Measurements from ENCODE around the gene VPS41. TPM values are rescaled to one million over a fixed set of nuclear protein-coding genes. Genes with fewer than 3 reads are reported as not detected.

Gene VPS41
- total and polyA plus RNA-seq, 3 experiments from 2014 or later, result 46.7 to 66.9 (median 66.0) TPM

GRCh38 chr7:38940774-38941173 is 31.8 kb upstream of the VPS41 start:
- no peaks in the 10 kb centered on the region for H3K4me1 ChIP-seq (ENCODE audit: insufficient read depth, low read length)

GRCh38 chr7:38938589-38938988 is 29.6 kb upstream of the VPS41 start:
- Histone ChIP-seq H3K9me3 (ENCODE audit: low read length) (no peaks in the 10 kb centered on the region), H3K4me1 (ENCODE audit: insufficient read depth, low read length) (no peaks in the 10 kb centered on the region), H3K4me3 (ENCODE audit: low read length) (no peak overlapping the region), H3K27me3 (ENCODE audit: insufficient read depth, low read length, poor library complexity, severe bottlenecking) (no peaks in the 10 kb centered on the region), H3K27ac (ENCODE audit: low read depth, low read length) (no peak overlapping the region), H3K36me3 (ENCODE audit: insufficient read depth, low read length) (no peaks in the 10 kb centered on the region)
- Mint-ChIP-seq H3K9me3 (no peaks in the 10 kb centered on the region), H3K27ac (no peak overlapping the region), H3K27me3 (peaks cover 11 to 20% of the 10 kb centered on the region in 2 donors), H3K4me3 (no peak overlapping the region), H3K36me3 (no peaks in the 10 kb centered on the region), H3K4me1 (no peaks in the 10 kb centered on the region)
- POLR2A ChIA-PET, result no interaction called here
- CTCF ChIA-PET, result no interaction called here
- DNase-seq, result no peak

More at GRCh38 chr7:38940774-38941173, 31.8 kb upstream of the VPS41 start:
- no peak overlapping the region for H3K27ac ChIP-seq (ENCODE audit: low read depth, low read length)
- no peak overlapping the region for H3K4me3 ChIP-seq (ENCODE audit: low read length)
- no peak for DNase-seq
- H3K9me3 ChIP-seq (ENCODE audit: low read length), result no peaks in the 10 kb centered on the region
- H3K36me3 ChIP-seq (ENCODE audit: insufficient read depth, low read length), result no peaks in the 10 kb centered on the region
- Mint-ChIP-seq H3K27ac (no peak overlapping the region), H3K9me3 (no peaks in the 10 kb centered on the region), H3K4me3 (no peak overlapping the region), H3K27me3 (peaks cover 11 to 29% of the 10 kb centered on the region in 2 donors), H3K36me3 (no peaks in the 10 kb centered on the region), H3K4me1 (no peaks in the 10 kb centered on the region)
- ChIA-PET POLR2A (no interaction called here), CTCF (no interaction called here)
- no peaks in the 10 kb centered on the region for H3K27me3 ChIP-seq (ENCODE audit: insufficient read depth, low read length, poor library complexity, severe bottlenecking)

GRCh38 chr7:38938001-38938485 is 29.1 kb upstream of the VPS41 start:
- no peaks in the 10 kb centered on the region for H3K27me3 ChIP-seq (ENCODE audit: insufficient read depth, low read length, poor library complexity, severe bottlenecking)
- Mint-ChIP-seq H3K4me3 (no peak overlapping the region), H3K9me3 (no peaks in the 10 kb centered on the region), H3K27ac (no peak overlapping the region), H3K27me3 (peaks cover 10 to 19% of the 10 kb centered on the region in 2 donors), H3K36me3 (no peaks in the 10 kb centered on the region), H3K4me1 (no peaks in the 10 kb centered on the region)
- no peak overlapping the region for H3K27ac ChIP-seq (ENCODE audit: low read depth, low read length)
- no peak overlapping the region for H3K4me3 ChIP-seq (ENCODE audit: low read length)
- H3K9me3 ChIP-seq (ENCODE audit: low read length), result no peaks in the 10 kb centered on the region
- ChIA-PET CTCF (no interaction called here), POLR2A (no interaction called here)
- DNase-seq, result no peak
- no peaks in the 10 kb centered on the region for H3K4me1 ChIP-seq (ENCODE audit: insufficient read depth, low read length)
- no peaks in the 10 kb centered on the region for H3K36me3 ChIP-seq (ENCODE audit: insufficient read depth, low read length)

- DNase-seq, result no peak
- no peak overlapping the region for H3K27ac ChIP-seq (ENCODE audit: low read depth, low read length)
- POLR2A ChIA-PET, result no interaction called here
- Mint-ChIP-seq H3K27me3 (peaks cover 8 to 13% of the 10 kb centered on the region in 2 donors), H3K36me3 (no peaks in the 10 kb centered on the region), H3K4me3 (no peak overlapping the region), H3K9me3 (no peaks in the 10 kb centered on the region), H3K27ac (no peak overlapping the region), H3K4me1 (peaks cover 0 to 4% (median 0%) of the 10 kb centered on the region in 3 donors)
- CTCF ChIA-PET, result no interaction called here
- no peaks in the 10 kb centered on the region for H3K36me3 ChIP-seq (ENCODE audit: insufficient read depth, low read length)
- no peaks in the 10 kb centered on the region for H3K9me3 ChIP-seq (ENCODE audit: low read length)
- no peak overlapping the region for H3K4me3 ChIP-seq (ENCODE audit: low read length)
- no peaks in the 10 kb centered on the region for H3K4me1 ChIP-seq (ENCODE audit: insufficient read depth, low read length)
- H3K27me3 ChIP-seq (ENCODE audit: insufficient read depth, low read length, poor library complexity, severe bottlenecking), result no peaks in the 10 kb centered on the region
These were observed 27.6 kb upstream of the VPS41 start for GRCh38 chr7:38936641-38937040.

- no peaks in the 10 kb centered on the region for H3K27me3 ChIP-seq (ENCODE audit: insufficient read depth, low read length, poor library complexity, severe bottlenecking)
- H3K27me3 Mint-ChIP-seq, result peaks cover 5 to 15% of the 10 kb centered on the region in 2 donors
- H3K9me3 Mint-ChIP-seq, result no peaks in the 10 kb centered on the region
- H3K4me1 Mint-ChIP-seq, result peaks cover 0 to 4% (median 0%) of the 10 kb centered on the region in 3 donors
- no peaks in the 10 kb centered on the region for H3K9me3 ChIP-seq (ENCODE audit: low read length)
- H3K36me3 Mint-ChIP-seq, result no peaks in the 10 kb centered on the region
- ChIA-PET POLR2A (no interaction called here), CTCF (no interaction called here)
- H3K36me3 ChIP-seq (ENCODE audit: insufficient read depth, low read length), result no peaks in the 10 kb centered on the region
- H3K27ac ChIP-seq (ENCODE audit: low read depth, low read length), result no peak overlapping the region
- H3K27ac Mint-ChIP-seq, result no peak overlapping the region
- H3K4me1 ChIP-seq (ENCODE audit: insufficient read depth, low read length), result no peaks in the 10 kb centered on the region
- H3K4me3 Mint-ChIP-seq, result no peak overlapping the region
- DNase-seq, result no peak
- no peak overlapping the region for H3K4me3 ChIP-seq (ENCODE audit: low read length)
These were observed 25.5 kb upstream of the VPS41 start for GRCh38 chr7:38934536-38934935.

GRCh38 chr7:38934051-38934450 is 25.1 kb upstream of the VPS41 start:
- Mint-ChIP-seq H3K4me1 (peaks cover 0 to 4% (median 0%) of the 10 kb centered on the region in 3 donors), H3K9me3 (no peaks in the 10 kb centered on the region), H3K4me3 (no peak overlapping the region), H3K36me3 (no peaks in the 10 kb centered on the region), H3K27ac (no peak overlapping the region), H3K27me3 (peaks cover 5 to 13% of the 10 kb centered on the region in 2 donors)
- Histone ChIP-seq H3K36me3 (ENCODE audit: insufficient read depth, low read length) (no peaks in the 10 kb centered on the region), H3K27me3 (ENCODE audit: insufficient read depth, low read length, poor library complexity, severe bottlenecking) (no peaks in the 10 kb centered on the region), H3K4me1 (ENCODE audit: insufficient read depth, low read length) (no peaks in the 10 kb centered on the region), H3K9me3 (ENCODE audit: low read length) (no peaks in the 10 kb centered on the region), H3K4me3 (ENCODE audit: low read length) (no peak overlapping the region), H3K27ac (ENCODE audit: low read depth, low read length) (no peak overlapping the region)
- DNase-seq, result no peak
- ChIA-PET POLR2A (no interaction called here), CTCF (no interaction called here)

- CTCF ChIA-PET, result interaction anchor here (0.7 kb wide), 1 partner anchor 10 kb away, joined by 3 read pairs; no protein-coding TSS in a partner anchor
- POLR2A ChIA-PET, result no interaction called here
- no peaks in the 10 kb centered on the region for H3K27me3 ChIP-seq (ENCODE audit: insufficient read depth, low read length, poor library complexity, severe bottlenecking)
- H3K4me1 Mint-ChIP-seq, result peaks cover 0 to 4% (median 0%) of the 10 kb centered on the region in 3 donors
- no peaks in the 10 kb centered on the region for H3K36me3 Mint-ChIP-seq
- peak in 3 of 5 donors; percentile 6 to 32 (median 6) for DNase-seq
- H3K4me3 ChIP-seq (ENCODE audit: low read length), result no peak overlapping the region
- H3K36me3 ChIP-seq (ENCODE audit: insufficient read depth, low read length), result no peaks in the 10 kb centered on the region
- no peak overlapping the region for H3K27ac Mint-ChIP-seq
- no peaks in the 10 kb centered on the region for H3K9me3 ChIP-seq (ENCODE audit: low read length)
- H3K27me3 Mint-ChIP-seq, result peaks cover 5 to 10% of the 10 kb centered on the region in 2 donors
- H3K4me1 ChIP-seq (ENCODE audit: insufficient read depth, low read length), result no peaks in the 10 kb centered on the region
- no peak overlapping the region for H3K4me3 Mint-ChIP-seq
- no peaks in the 10 kb centered on the region for H3K9me3 Mint-ChIP-seq
- H3K27ac ChIP-seq (ENCODE audit: low read depth, low read length), result no peak overlapping the region
These were observed 23.6 kb upstream of the VPS41 start for GRCh38 chr7:38932509-38933168.

GRCh38 chr7:38929460-38930171 is 20.6 kb upstream of the VPS41 start:
- POLR2A ChIA-PET, result no interaction called here
- Mint-ChIP-seq H3K4me3 (no peak overlapping the region), H3K27me3 (peaks cover 3 to 7% of the 10 kb centered on the region in 2 donors), H3K27ac (no peak overlapping the region), H3K9me3 (no peaks in the 10 kb centered on the region), H3K4me1 (peaks cover 0 to 4% (median 0%) of the 10 kb centered on the region in 3 donors), H3K36me3 (no peaks in the 10 kb centered on the region)
- CTCF ChIA-PET, result no interaction called here
- Histone ChIP-seq H3K9me3 (ENCODE audit: low read length) (no peaks in the 10 kb centered on the region), H3K36me3 (ENCODE audit: insufficient read depth, low read length) (no peaks in the 10 kb centered on the region), H3K4me3 (ENCODE audit: low read length) (no peak overlapping the region), H3K4me1 (ENCODE audit: insufficient read depth, low read length) (no peaks in the 10 kb centered on the region), H3K27me3 (ENCODE audit: insufficient read depth, low read length, poor library complexity, severe bottlenecking) (no peaks in the 10 kb centered on the region), H3K27ac (ENCODE audit: low read depth, low read length) (no peak overlapping the region)
- no peak for DNase-seq

All from CD8-positive, alpha-beta memory T cell (primary cell).